CD4-positive, alpha-beta memory T cell (primary cell): ENCODE measurements around the gene SSBP3. TPM values are rescaled to one million over a fixed set of nuclear protein-coding genes. Genes with fewer than 3 reads are reported as not detected.
A peak's percentile ranks its signal among the peaks of the same experiment; 100 is the strongest.

Experiments used
- CTCF ChIA-PET: fragments of 350-600 bp; sonication (Branson Sonifier 250); formaldehyde crosslinking; loops from one replicate; lab custom pipeline; 2021; ENCODE audit warnings: inconsistent platforms; ENCODE audit not compliant: partially characterized antibody; lab: Charles Lee
- POLR2A ChIA-PET: fragments of 350-600 bp; sonication (Branson Sonifier 250); formaldehyde crosslinking; loops from one replicate; lab custom pipeline; 2021; ENCODE audit not compliant: partially characterized antibody; lab: Charles Lee
- DNase-seq, 5 donors: peaks; one replicate each; pipeline versions ENCODE4 v3.0.0 to v3.0.0-alpha.2; 2020 to 2022; ENCODE audit warnings: mixed read lengths in 1 of 5
- H3K27ac ChIP-seq: one replicate; pipeline ENCODE4 v1.7.0; 2013; ENCODE audit warnings: low read depth, low read length
- H3K27me3 ChIP-seq: 2 replicates; pipeline ENCODE4 v1.7.0; 2013; ENCODE audit warnings: mild to moderate bottlenecking, low read length, moderate library complexity; ENCODE audit not compliant: insufficient read depth
- H3K36me3 ChIP-seq: 2 replicates; pipeline ENCODE4 v1.7.0; 2013; ENCODE audit warnings: mild to moderate bottlenecking, low read length, moderate library complexity; ENCODE audit not compliant: insufficient read depth
- H3K4me1 ChIP-seq: 2 replicates; pipeline ENCODE4 v1.7.0; 2013; ENCODE audit warnings: mild to moderate bottlenecking, low read length, moderate library complexity; ENCODE audit not compliant: insufficient read depth
- H3K4me3 ChIP-seq, 2 donors: one replicate each; pipeline ENCODE4 v1.7.0; 2013; ENCODE audit warnings: low read length in 2 of 2, mild to moderate bottlenecking in 1 of 2
- H3K9me3 ChIP-seq, 2 donors: one replicate each; pipeline ENCODE4 v1.7.0; 2013; ENCODE audit warnings: low read length in 2 of 2, control low read depth in 1 of 2; ENCODE audit not compliant: control insufficient read depth in 1 of 2
- H3K27ac Mint-ChIP-seq, 7 donors: one replicate each; pipeline ENCODE4 v1.8.0; 2020 to 2021; ENCODE audit warnings: mixed read lengths in 7 of 7, mild to moderate bottlenecking in 6 of 7, inconsistent platforms in 3 of 7, moderate library complexity in 3 of 7
- H3K27me3 Mint-ChIP-seq, 2 donors: one replicate each; pipeline ENCODE4 v1.8.0; 2020 to 2021; ENCODE audit warnings: mixed read lengths in 2 of 2
- H3K36me3 Mint-ChIP-seq, 2 donors: one replicate each; pipeline ENCODE4 v1.8.0; 2020 to 2021; ENCODE audit warnings: mixed read lengths in 2 of 2, inconsistent platforms in 1 of 2, mild to moderate bottlenecking in 1 of 2
- H3K4me1 Mint-ChIP-seq, 4 donors: one replicate each; pipeline ENCODE4 v1.8.0; 2020 to 2021; ENCODE audit warnings: mixed read lengths in 4 of 4, mild to moderate bottlenecking in 1 of 4
- H3K4me3 Mint-ChIP-seq, 8 donors: one replicate each; pipeline ENCODE4 v1.8.0; 2020 to 2021; ENCODE audit warnings: mixed read lengths in 8 of 8, mild to moderate bottlenecking in 7 of 8, moderate library complexity in 6 of 8, inconsistent platforms in 3 of 8
- H3K9me3 Mint-ChIP-seq, 8 donors: one replicate each; pipeline ENCODE4 v1.8.0; 2020 to 2021; ENCODE audit warnings: mixed read lengths in 8 of 8, mild to moderate bottlenecking in 5 of 8, inconsistent platforms in 3 of 8, moderate library complexity in 1 of 8
- intact Hi-C: fragments of 100-400 bp; cut with micrococcal nuclease; formaldehyde crosslinking; loops from one replicate; pipeline ENCODE4 v1.15.1; 2023
- polyA plus RNA-seq, 2 donors: library from polyadenylated mRNA; unstranded; fragments of 300-500 nt; fragmentation: Illumina TruSeq; gene quantifications; one replicate each; pipeline ENCODE4 v1.2.3, GENCODE V29; 2021
- total RNA-seq, 2 experiments: library from RNA; stranded (reverse); gene quantifications; one replicate each; pipeline ENCODE4 v1.2.3, GENCODE V29; 2021

Gene SSBP3
- total and polyA plus RNA-seq, 4 experiments from 2014 or later = 10.9 to 87.6 (median 45.1) TPM

DNA sequence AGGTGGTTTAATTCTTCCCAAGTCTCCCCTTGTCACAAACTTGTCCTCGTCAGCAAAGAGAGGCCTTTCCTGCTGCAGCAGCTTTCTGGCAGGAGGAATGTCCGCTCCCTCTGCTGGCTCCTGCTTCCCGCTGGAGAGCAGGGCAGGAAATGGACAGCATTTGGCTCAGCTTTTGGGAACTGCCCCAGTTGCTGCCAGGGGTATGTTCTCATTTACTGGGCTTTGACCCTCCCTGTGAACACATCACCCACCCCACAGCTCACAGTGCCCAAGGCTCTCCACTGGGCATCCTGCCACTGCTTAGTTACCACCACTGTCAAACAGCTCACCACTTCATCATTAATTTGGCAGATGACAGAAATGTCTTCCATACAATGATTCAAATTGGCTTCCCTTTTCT, 130.8 kb downstream of the SSBP3 start:
- Mint-ChIP-seq H3K4me1 (peaks cover 16 to 44% (median 31%) of the 10 kb centered on the region in 4 donors), H3K36me3 (peaks cover 9 to 17% of the 10 kb centered on the region in 2 donors), H3K27me3 (no peaks in the 10 kb centered on the region), H3K4me3 (no peak overlapping the region), H3K27ac (peak overlapping the region in 3 of 7 donors; percentile 4 to 24 (median 24)), H3K9me3 (no peaks in the 10 kb centered on the region)
- intact Hi-C loops = no loop called here
- CTCF ChIA-PET = interaction anchor here (1.1 kb wide), 1 partner anchor 12 kb away, joined by 3 read pairs; no protein-coding TSS in a partner anchor
- Histone ChIP-seq H3K27me3 (no peaks in the 10 kb centered on the region), H3K27ac (no peak overlapping the region), H3K4me1 (peaks cover 17% of the 10 kb centered on the region), H3K9me3 (no peaks in the 10 kb centered on the region), H3K4me3 (no peak overlapping the region), H3K36me3 (peaks cover 7% of the 10 kb centered on the region)
- POLR2A ChIA-PET = interaction anchor here (0.6 to 0.9 kb wide), 2 partner anchors 10 to 75 kb away, joined by 3 read pairs; partner anchors contain the start of genes CYB5RL and MRPL37
- DNase-seq = no peak

GRCh38 chr1:54274881-54275280, 131.3 kb downstream of the SSBP3 start:
- Histone ChIP-seq H3K4me1 (peaks cover 17% of the 10 kb centered on the region), H3K4me3 (no peak overlapping the region), H3K27me3 (no peaks in the 10 kb centered on the region), H3K27ac (no peak overlapping the region), H3K36me3 (peaks cover 2% of the 10 kb centered on the region), H3K9me3 (no peaks in the 10 kb centered on the region)
- Mint-ChIP-seq H3K27ac (peak overlapping the region in 5 of 7 donors; percentile 24 to 66 (median 47)), H3K27me3 (no peaks in the 10 kb centered on the region), H3K36me3 (peaks cover 5 to 12% of the 10 kb centered on the region in 2 donors), H3K9me3 (no peaks in the 10 kb centered on the region), H3K4me3 (no peak overlapping the region), H3K4me1 (peaks cover 13 to 42% (median 28%) of the 10 kb centered on the region in 4 donors)
- DNase-seq = no peak
- ChIA-PET CTCF (interaction anchor here (1.1 kb wide), 1 partner anchor 11 kb away, joined by 3 read pairs; no protein-coding TSS in a partner anchor), POLR2A (interaction anchor here (0.9 kb wide), 1 partner anchor 10 kb away, joined by 3 read pairs; no protein-coding TSS in a partner anchor)
- intact Hi-C loops = no loop called here

GRCh38 chr1:54274448-54274847, 131.7 kb downstream of the SSBP3 start:
- Histone ChIP-seq H3K27me3 (no peaks in the 10 kb centered on the region), H3K27ac (no peak overlapping the region), H3K9me3 (no peaks in the 10 kb centered on the region), H3K4me1 (peaks cover 17% of the 10 kb centered on the region), H3K4me3 (no peak overlapping the region), H3K36me3 (no peaks in the 10 kb centered on the region)
- Mint-ChIP-seq H3K27me3 (no peaks in the 10 kb centered on the region), H3K4me1 (peaks cover 13 to 43% (median 27%) of the 10 kb centered on the region in 4 donors), H3K4me3 (no peak overlapping the region), H3K27ac (peak overlapping the region in 4 of 7 donors; percentile 43 to 66 (median 50)), H3K9me3 (no peaks in the 10 kb centered on the region), H3K36me3 (peaks cover 4 to 11% of the 10 kb centered on the region in 2 donors)
- intact Hi-C loops = no loop called here
- no peak for DNase-seq
- CTCF ChIA-PET = no interaction called here
- POLR2A ChIA-PET = no interaction called here

- Mint-ChIP-seq H3K4me3 (no peak overlapping the region), H3K9me3 (no peaks in the 10 kb centered on the region), H3K4me1 (peaks cover 16 to 50% (median 28%) of the 10 kb centered on the region in 4 donors), H3K27me3 (no peaks in the 10 kb centered on the region), H3K36me3 (peaks cover 4 to 11% of the 10 kb centered on the region in 2 donors), H3K27ac (no peak overlapping the region)
- no peak for DNase-seq
- ChIA-PET CTCF (interaction anchor here (1.6 kb wide), 1 partner anchor 12 kb away, joined by 4 read pairs; no protein-coding TSS in a partner anchor), POLR2A (no interaction called here)
- no peak overlapping the region for H3K4me3 ChIP-seq
- no peaks in the 10 kb centered on the region for H3K9me3 ChIP-seq
- H3K4me1 ChIP-seq = peaks cover 17% of the 10 kb centered on the region
- H3K36me3 ChIP-seq = no peaks in the 10 kb centered on the region
- intact Hi-C loops = no loop called here
- H3K27me3 ChIP-seq = no peaks in the 10 kb centered on the region
- H3K27ac ChIP-seq = no peak overlapping the region
Measured at GRCh38 chr1:54273795-54274163, 132.4 kb downstream of the SSBP3 start.

DNA sequence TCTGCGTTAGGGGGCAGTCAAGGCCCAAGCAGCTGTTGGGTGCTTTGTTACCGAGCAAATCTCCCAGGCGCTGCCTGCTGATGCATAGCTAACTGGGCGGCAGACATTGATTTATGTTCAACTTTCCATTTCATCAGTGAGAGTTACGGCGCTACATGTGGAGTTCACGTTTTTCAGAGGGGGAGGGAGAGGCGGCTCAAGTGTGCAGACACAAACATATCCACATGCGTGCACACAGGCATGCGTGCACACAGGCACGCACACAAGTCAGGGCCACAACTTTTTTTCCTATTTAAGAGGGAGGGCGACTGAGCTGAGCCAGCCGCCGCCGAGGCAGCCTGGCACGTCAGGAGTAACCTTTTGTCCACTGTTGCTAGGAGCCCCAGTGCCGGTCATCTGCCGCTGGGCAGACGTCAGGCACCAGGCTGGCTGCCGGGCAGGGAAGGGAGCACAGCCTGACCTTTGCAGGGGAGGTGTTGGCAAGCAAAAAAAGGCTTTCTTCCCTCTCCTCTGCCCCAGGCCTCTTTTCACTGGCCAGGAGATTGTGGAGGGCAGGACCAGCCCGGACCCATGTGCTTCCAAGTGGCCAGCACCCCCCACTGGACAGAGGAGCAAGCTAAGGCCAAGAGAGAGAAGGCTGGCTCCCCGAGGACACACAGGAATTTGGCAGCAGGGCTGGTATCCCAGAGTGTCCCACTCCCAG, 133.0 kb downstream of the SSBP3 start:
- Histone ChIP-seq H3K4me1 (peaks cover 14% of the 10 kb centered on the region), H3K4me3 (no peak overlapping the region), H3K27me3 (no peaks in the 10 kb centered on the region), H3K9me3 (no peaks in the 10 kb centered on the region), H3K27ac (no peak overlapping the region), H3K36me3 (no peaks in the 10 kb centered on the region)
- Mint-ChIP-seq H3K27me3 (no peaks in the 10 kb centered on the region), H3K4me3 (no peak overlapping the region), H3K36me3 (peaks cover 4 to 11% of the 10 kb centered on the region in 2 donors), H3K4me1 (peaks cover 17 to 50% (median 29%) of the 10 kb centered on the region in 4 donors), H3K27ac (peak overlapping the region in 1 of 7 donors; percentile 35), H3K9me3 (no peaks in the 10 kb centered on the region)
- POLR2A ChIA-PET = no interaction called here
- intact Hi-C loops = no loop called here
- no peak for DNase-seq
- CTCF ChIA-PET = interaction anchor here (1.6 kb wide), 1 partner anchor 12 kb away, joined by 4 read pairs; no protein-coding TSS in a partner anchor

DNA sequence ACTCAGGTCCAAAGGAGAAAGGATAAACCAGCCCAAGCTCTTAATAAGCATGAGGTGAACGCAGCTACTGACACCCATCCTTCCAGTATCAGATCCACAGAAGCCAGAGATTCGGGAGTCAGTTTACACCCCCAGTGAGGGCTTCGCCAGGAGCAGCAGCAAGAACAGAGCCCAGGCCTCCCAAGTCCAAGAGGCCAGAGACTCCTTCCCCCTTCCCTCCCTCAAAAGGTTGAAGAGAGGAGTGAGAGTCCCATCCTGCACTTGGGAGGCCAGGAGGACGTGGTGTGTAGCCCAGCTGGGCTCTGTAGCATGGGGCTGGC, 133.5 kb downstream of the SSBP3 start:
- intact Hi-C loops = no loop called here
- Histone ChIP-seq H3K9me3 (no peaks in the 10 kb centered on the region), H3K4me1 (peaks cover 9% of the 10 kb centered on the region), H3K27ac (no peak overlapping the region), H3K27me3 (no peaks in the 10 kb centered on the region), H3K4me3 (no peak overlapping the region), H3K36me3 (no peaks in the 10 kb centered on the region)
- H3K27me3 Mint-ChIP-seq = no peaks in the 10 kb centered on the region
- ChIA-PET POLR2A (no interaction called here), CTCF (interaction anchor here (1.6 kb wide), 1 partner anchor 13 kb away, joined by 4 read pairs; no protein-coding TSS in a partner anchor)
- no peak overlapping the region for H3K27ac Mint-ChIP-seq
- peaks cover 17 to 45% (median 29%) of the 10 kb centered on the region in 4 donors for H3K4me1 Mint-ChIP-seq
- no peaks in the 10 kb centered on the region for H3K9me3 Mint-ChIP-seq
- H3K4me3 Mint-ChIP-seq = no peak overlapping the region
- H3K36me3 Mint-ChIP-seq = peaks cover 4 to 11% of the 10 kb centered on the region in 2 donors
- no peak for DNase-seq

GRCh38 chr1:54272134-54272533, 134.1 kb downstream of the SSBP3 start:
- ChIA-PET POLR2A (no interaction called here), CTCF (interaction anchor here (1.6 kb wide), 1 partner anchor 13 kb away, joined by 4 read pairs; no protein-coding TSS in a partner anchor)
- no peak for DNase-seq
- Mint-ChIP-seq H3K27me3 (no peaks in the 10 kb centered on the region), H3K4me3 (no peak overlapping the region), H3K27ac (peak overlapping the region in 2 of 7 donors; percentile 12 to 57), H3K9me3 (no peaks in the 10 kb centered on the region), H3K4me1 (peaks cover 15 to 40% (median 28%) of the 10 kb centered on the region in 4 donors), H3K36me3 (peaks cover 4 to 7% of the 10 kb centered on the region in 2 donors)
- no peaks in the 10 kb centered on the region for H3K36me3 ChIP-seq
- H3K4me1 ChIP-seq = peaks cover 3% of the 10 kb centered on the region
- H3K9me3 ChIP-seq = no peaks in the 10 kb centered on the region
- intact Hi-C loops = no loop called here
- H3K27ac ChIP-seq = no peak overlapping the region
- H3K4me3 ChIP-seq = no peak overlapping the region
- H3K27me3 ChIP-seq = no peaks in the 10 kb centered on the region
